Esophagus muscularis mucosa (tissue), 4 donors: ENCODE results near the gene PSTK.

Experiments used
- CTCF ChIP-seq, 3 experiments: fragments of 200-600 bp in 2 of 3; fragments of 450-650 bp in 1 of 3; sonication (generic) in 2 of 3; IDR thresholded peaks; one replicate each; pipeline ENCODE4 v1.5.1; 2017 to 2019; ENCODE audit warnings: antibody characterized with exemption in 3 of 3, mild to moderate bottlenecking in 2 of 3, moderate library complexity in 1 of 3
- EP300 ChIP-seq: sonication (generic); formaldehyde crosslinking; IDR thresholded peaks from one replicate; pipeline ENCODE4 v1.6.1; 2017; ENCODE audit warnings: antibody characterized with exemption
- POLR2A ChIP-seq: fragments of 450-650 bp; IDR thresholded peaks from one replicate; pipeline ENCODE4 v1.6.1; 2017; ENCODE audit warnings: antibody characterized with exemption, moderate library complexity, mild to moderate bottlenecking, low read depth

GRCh38 chr10:123000155-123000554 is 20.0 kb downstream of the PSTK start:
- no peak for TF ChIP-seq POLR2A
- TF ChIP-seq CTCF (IDR thresholded peaks at IDR 0.05), result no peak
- no peak for TF ChIP-seq EP300
